IMR-90 (cell line): ENCODE measurements around the gene RFTN1. TPM values are rescaled to one million over a fixed set of nuclear protein-coding genes. Genes with fewer than 3 reads are reported as not detected.

Experiments used
- ATAC-seq: fragments of 200-7000 bp; cut with Tn5 transposase; 2 replicates; pipeline ENCODE4 v1.9.1; 2020; ENCODE audit warnings: low read depth, mild to moderate bottlenecking, moderate library complexity
- BruUV-seq: library from RNA; stranded (reverse); fragments of 400-500 nt; replicated peaks from 2 replicates; lab custom pipeline; 2021; lab: Mats Ljungman, UMichigan
- CTCF ChIA-PET: fragments of 300-600 bp; formaldehyde crosslinking; extraction: SDS; loops from one replicate; lab custom pipeline; 2021; ENCODE audit warnings: antibody characterized with exemption; lab: Yijun Ruan, JAX
- POLR2A ChIA-PET: fragments of 300-600 bp; sonication (Branson Sonifier 250); formaldehyde crosslinking; loops from one replicate; lab custom pipeline; 2022; ENCODE audit warnings: antibody characterized with exemption; ENCODE audit not compliant: unreplicated experiment; lab: Charles Lee
- DNase-seq: peaks from one replicate; pipeline ENCODE4 v3.0.0; 2013
- H2AFZ ChIP-seq: replicated peaks from 2 replicates; pipeline ENCODE3; 2013; ENCODE audit warnings: low read length, mild to moderate bottlenecking; ENCODE audit not compliant: poor library complexity
- H2AK5ac ChIP-seq: 2 replicates; pipeline ENCODE4 v1.6.1; 2013; ENCODE audit warnings: low read depth, low read length, inconsistent platforms
- H2AK9ac ChIP-seq: replicated peaks from 2 replicates; pipeline ENCODE3; 2013; ENCODE audit warnings: mild to moderate bottlenecking, low read depth, low read length, moderate library complexity; ENCODE audit not compliant: poor library complexity
- H2BK120ac ChIP-seq: 2 replicates; pipeline ENCODE4 v1.6.1; 2013; ENCODE audit warnings: low read depth, low read length, inconsistent platforms
- H2BK15ac ChIP-seq: 3 replicates; pipeline ENCODE4 v1.6.1; 2013; ENCODE audit warnings: low read depth, low read length, inconsistent platforms
- H2BK20ac ChIP-seq: 2 replicates; pipeline ENCODE4 v1.6.1; 2013; ENCODE audit warnings: low read depth, mild to moderate bottlenecking, inconsistent platforms, low read length, moderate library complexity
- H2BK5ac ChIP-seq: 2 replicates; pipeline ENCODE4 v1.6.1; 2013; ENCODE audit warnings: mild to moderate bottlenecking, low read depth, low read length, inconsistent platforms; ENCODE audit not compliant: poor library complexity, severe bottlenecking
- H3K14ac ChIP-seq: replicated peaks from 2 replicates; pipeline ENCODE4 v1.6.1; 2013; ENCODE audit warnings: low read depth, low read length, inconsistent platforms
- H3K18ac ChIP-seq: 2 replicates; pipeline ENCODE4 v1.6.1; 2013; ENCODE audit warnings: low read depth, low read length, control low read depth
- H3K23ac ChIP-seq: 2 replicates; pipeline ENCODE4 v1.6.1; 2013; ENCODE audit warnings: low read depth, low read length, inconsistent platforms
- H3K27ac ChIP-seq: 2 replicates; pipeline ENCODE4 v1.5.1; 2013; ENCODE audit warnings: mild to moderate bottlenecking, control low read depth, low read length; ENCODE audit not compliant: insufficient read depth
- H3K27me3 ChIP-seq: 2 replicates; pipeline ENCODE4 v1.6.1; 2013; ENCODE audit warnings: low read length; ENCODE audit not compliant: control insufficient read depth, insufficient read depth
- H3K36me3 ChIP-seq: 2 replicates; pipeline ENCODE4 v1.6.1; 2013; ENCODE audit warnings: low read length, mixed read lengths; ENCODE audit not compliant: control insufficient read depth, insufficient read depth
- H3K4ac ChIP-seq: 2 replicates; pipeline ENCODE4 v1.6.1; 2013; ENCODE audit warnings: low read depth, low read length, inconsistent platforms
- H3K4me1 ChIP-seq: 2 replicates; pipeline ENCODE4 v1.6.1; 2013; ENCODE audit warnings: low read length, mixed read lengths; ENCODE audit not compliant: control insufficient read depth, insufficient read depth
- H3K4me2 ChIP-seq: 2 replicates; pipeline ENCODE4 v1.6.1; 2013; ENCODE audit warnings: low read depth, mild to moderate bottlenecking, control low read depth, low read length, moderate library complexity
- H3K4me3 ChIP-seq: 2 replicates; pipeline ENCODE4 v1.5.1; 2013; ENCODE audit warnings: low read depth, mild to moderate bottlenecking, control low read depth, low read length, moderate library complexity; ENCODE audit not compliant: insufficient read depth
- H3K56ac ChIP-seq: 2 replicates; pipeline ENCODE4 v1.6.1; 2013; ENCODE audit warnings: low read length, inconsistent platforms; ENCODE audit not compliant: insufficient read depth; ENCODE audit errors: extremely low read depth
- H3K79me1 ChIP-seq, 2 experiments: 2 replicates each; pipeline ENCODE4 v1.6.1; 2013; ENCODE audit warnings: low read length in 2 of 2, inconsistent platforms in 1 of 2, low read depth in 1 of 2
- H3K9ac ChIP-seq: 2 replicates; pipeline ENCODE4 v1.6.1; 2013; ENCODE audit warnings: low read depth, low read length, control low read depth
- H3K9me1 ChIP-seq: 2 replicates; pipeline ENCODE4 v1.6.1; 2013; ENCODE audit warnings: low read length, inconsistent platforms; ENCODE audit not compliant: insufficient read depth
- H3K9me3 ChIP-seq: 2 replicates; pipeline ENCODE4 v1.6.1; 2013; ENCODE audit warnings: low read length; ENCODE audit not compliant: control insufficient read depth, insufficient read depth
- H4K20me1 ChIP-seq: 2 replicates; pipeline ENCODE4 v1.6.1; 2013; ENCODE audit warnings: low read length, inconsistent platforms; ENCODE audit not compliant: insufficient read depth
- H4K5ac ChIP-seq: 2 replicates; pipeline ENCODE4 v1.6.1; 2013; ENCODE audit warnings: mild to moderate bottlenecking, low read depth, low read length, control low read depth
- H4K8ac ChIP-seq, 2 experiments: 2 replicates each; pipeline ENCODE4 v1.6.1; 2013; ENCODE audit warnings: low read depth in 2 of 2, low read length in 2 of 2, control low read depth in 1 of 2, inconsistent platforms in 1 of 2
- H4K91ac ChIP-seq: 2 replicates; pipeline ENCODE4 v1.6.1; 2013; ENCODE audit warnings: low read depth, low read length, inconsistent platforms; ENCODE audit not compliant: insufficient read depth
- CEBPB ChIP-seq: IDR thresholded peaks from 2 replicates; pipeline ENCODE4 v1.6.1; 2012; ENCODE audit warnings: low read depth, low read length, improper control_type of control experiment
- CHD1 ChIP-seq: IDR thresholded peaks from 2 replicates; pipeline ENCODE4 v1.6.1; 2012; ENCODE audit warnings: low read depth, low read length, improper control_type of control experiment
- WGBS, 2 experiments: methylation state at CpG; one replicate each; pipeline versions ENCODE4 v1.1.5 to v1.1.7; 2013; ENCODE audit warnings: missing lambda C conversion rate in 2 of 2; ENCODE audit not compliant: insufficient read length in 1 of 2; ENCODE audit errors: extremely low coverage in 2 of 2; 5-methylcytosine and 5-hydroxymethylcytosine counted together
- dilution Hi-C: fragments of 300-500 bp; cut with HindIII; formaldehyde crosslinking; loops from one replicate; pipeline ENCODE4 v1.14.3; 2018; ENCODE audit warnings: low sequenced_read_pairs; ENCODE audit not compliant: unreplicated experiment
- in situ Hi-C: fragments of 300-500 bp; cut with MboI; formaldehyde crosslinking; loops from 3 replicates; pipeline ENCODE4 v1.14.3; 2019; ENCODE audit warnings: low sequenced_read_pairs, inconsistent platforms, mixed read lengths
- intact Hi-C: fragments of 100-400 bp; cut with micrococcal nuclease; formaldehyde crosslinking; loops from 2 replicates; pipeline ENCODE4 v1.10.0; 2022
- polyA plus RNA-seq, 3 experiments: library from polyadenylated mRNA; depleted of rRNA; stranded (reverse); fragments of >200 nt; gene quantifications; 2 replicates each; pipeline ENCODE4 v1.2.3, GENCODE V29; 2012; ENCODE audit warnings: low replicate concordance in 1 of 3
- total RNA-seq: library from RNA; depleted of rRNA; stranded (reverse); fragments of >200 nt; gene quantifications from 2 replicates; pipeline ENCODE4 v1.2.3, GENCODE V29; 2012
- TF ChIP-seq, protein P1 (sequence below): fragments of 150-350 bp; IDR thresholded peaks from 2 replicates; pipeline ENCODE4 v1.6.1; 2017; ENCODE audit warnings: mild to moderate bottlenecking, antibody characterized with exemption, low read length, low read depth

RFTN1 gene
- total and polyA plus RNA-seq, 2 of the 4 experiments (the other 2 are of a cell fraction), result 45.0 to 52.0 TPM

DNA sequence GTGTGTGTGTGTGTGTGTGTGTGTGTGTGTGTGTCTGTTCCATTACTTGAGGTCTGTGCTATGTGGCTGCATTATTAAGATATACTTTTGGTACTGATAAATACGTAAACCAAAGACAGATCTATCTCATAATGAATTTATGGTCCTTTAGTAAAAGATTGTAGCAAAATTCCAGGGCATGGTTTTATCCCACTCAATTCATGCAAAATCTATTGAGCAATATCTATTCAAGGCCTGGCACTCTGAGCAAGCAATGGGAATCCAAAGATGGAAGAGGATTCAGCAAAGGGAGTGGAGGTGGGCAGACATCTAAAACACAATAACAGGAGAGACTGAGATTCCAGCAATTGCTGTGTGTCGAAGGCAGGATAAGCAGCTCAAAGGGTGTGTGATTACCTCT is 86.8 kb downstream of the RFTN1 start:
- POLR2A ChIA-PET, result no interaction called here
- H2BK20ac ChIP-seq, result peak overlapping the region; percentile 59
- no TSS peak for BruUV-seq

More for the DNA sequence above, 86.8 kb downstream of the RFTN1 start:
- Histone ChIP-seq H3K56ac (no peak overlapping the region), H2BK5ac (peak overlapping the region; percentile 47), H2AFZ (no peak overlapping the region), H3K27me3 (no peaks in the 10 kb centered on the region), H4K20me1 (peaks cover 28% of the 10 kb centered on the region), H2AK9ac (no peak overlapping the region), H4K5ac (peak overlapping the region; percentile 35; the same call in 1 of the 2 replicates), H3K9ac (no peak overlapping the region), H3K4ac (peak overlapping the region; percentile 35), H3K9me3 (no peaks in the 10 kb centered on the region), H3K4me2 (no peak overlapping the region), H4K91ac (peak overlapping the region; percentile 17; the same call in 1 of the 2 replicates), H3K4me1 (peaks cover 12% of the 10 kb centered on the region), H3K9me1 (peaks cover 21% of the 10 kb centered on the region), H3K27ac (peak overlapping the region; percentile 72; the same call in 1 of the 2 replicates), H2BK120ac (peak overlapping the region; percentile 2; the same call in 1 of the 2 replicates), H3K36me3 (peaks cover 7% of the 10 kb centered on the region), H3K23ac (peak overlapping the region; percentile 34; the same call in 1 of the 2 replicates), H2AK5ac (peak overlapping the region; percentile 37), H3K4me3 (no peak overlapping the region), H3K18ac (peak overlapping the region; percentile 39; the same call in 1 of the 2 replicates), H3K79me1 (peaks cover 31 to 66% of the 10 kb centered on the region in 2 experiments), H4K8ac (peak overlapping the region in 1 of 2 experiments; percentile 6; a peak in 1 of 4 replicates), H2BK15ac (peak overlapping the region; percentile 10; the same call in 1 of the 3 replicates), H3K14ac (peak overlapping the region; percentile 21; the same call in 1 of the 2 replicates)
- dilution Hi-C loops (no loop called here), in situ Hi-C loops (no loop called here), intact Hi-C loops (no loop called here)
- CTCF ChIA-PET, result no interaction called here
- TF ChIP-seq, protein P1, sequence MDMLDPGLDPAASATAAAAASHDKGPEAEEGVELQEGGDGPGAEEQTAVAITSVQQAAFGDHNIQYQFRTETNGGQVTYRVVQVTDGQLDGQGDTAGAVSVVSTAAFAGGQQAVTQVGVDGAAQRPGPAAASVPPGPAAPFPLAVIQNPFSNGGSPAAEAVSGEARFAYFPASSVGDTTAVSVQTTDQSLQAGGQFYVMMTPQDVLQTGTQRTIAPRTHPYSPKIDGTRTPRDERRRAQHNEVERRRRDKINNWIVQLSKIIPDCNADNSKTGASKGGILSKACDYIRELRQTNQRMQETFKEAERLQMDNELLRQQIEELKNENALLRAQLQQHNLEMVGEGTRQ, result no peak
- TF ChIP-seq CHD1 (no peak), CEBPB (peak; percentile 63)
- WGBS, 2 experiments, result no CpG with 5 or more reads among the region's 2 CpGs
- ATAC-seq (no peak), DNase-seq (no peak)
